GM23338 (cell line): Measurements from ENCODE around the gene SLAMF9. TPM values are rescaled to one million over a fixed set of nuclear protein-coding genes. Genes with fewer than 3 reads are reported as not detected.

ENCODE experiments used
- CREB1 ChIP-seq: fragments of 250-450 bp; sonication (Bioruptor Pico); IDR thresholded peaks from 2 replicates; pipeline ENCODE4 v1.5.0; 2020; ENCODE audit warnings: low read depth, mild to moderate bottlenecking, moderate library complexity
- EZH2phosphoT487 ChIP-seq: fragments of 200-600 bp; sonication (generic); IDR thresholded peaks from one replicate; pipeline ENCODE4 v1.8.1; 2018; ENCODE audit warnings: antibody characterized with exemption; ENCODE audit not compliant: unreplicated experiment
- JUNB ChIP-seq: IDR thresholded peaks from one replicate; pipeline ENCODE4 v1.6.1; 2016; ENCODE audit warnings: antibody characterized with exemption; ENCODE audit not compliant: unreplicated experiment
- NANOG ChIP-seq: IDR thresholded peaks from 2 replicates; pipeline ENCODE4 v1.6.1; 2016; ENCODE audit warnings: antibody characterized with exemption, borderline replicate concordance
- STAT1 ChIP-seq: IDR thresholded peaks from one replicate; pipeline ENCODE4 v1.6.1; 2016; ENCODE audit warnings: antibody characterized with exemption; ENCODE audit not compliant: unreplicated experiment
- polyA plus RNA-seq: library from polyadenylated mRNA; unstranded; fragments of >200 nt; fragmentation: Nextera tagmentation; extraction: Ambion mirVana; gene quantifications from 2 replicates; pipeline ENCODE4 v1.2.1, GENCODE V29; 2016
- total RNA-seq: library from RNA; depleted of rRNA; stranded (reverse); fragments of >200 nt; shearing (Covaris generic); gene quantifications from 2 replicates; pipeline ENCODE4 v1.2.3, GENCODE V29; 2014; rRNA removed
- TF ChIP-seq, protein P1 (sequence below): IDR thresholded peaks from 2 replicates; pipeline ENCODE4 v1.6.1; 2016; ENCODE audit warnings: antibody characterized with exemption
- TF ChIP-seq, protein P2 (sequence below): IDR thresholded peaks from one replicate; pipeline ENCODE4 v1.6.1; 2018; ENCODE audit warnings: antibody characterized with exemption; ENCODE audit not compliant: unreplicated experiment

Gene SLAMF9
- total and polyA plus RNA-seq, 2 experiments from 2014 or later = not detected

DNA sequence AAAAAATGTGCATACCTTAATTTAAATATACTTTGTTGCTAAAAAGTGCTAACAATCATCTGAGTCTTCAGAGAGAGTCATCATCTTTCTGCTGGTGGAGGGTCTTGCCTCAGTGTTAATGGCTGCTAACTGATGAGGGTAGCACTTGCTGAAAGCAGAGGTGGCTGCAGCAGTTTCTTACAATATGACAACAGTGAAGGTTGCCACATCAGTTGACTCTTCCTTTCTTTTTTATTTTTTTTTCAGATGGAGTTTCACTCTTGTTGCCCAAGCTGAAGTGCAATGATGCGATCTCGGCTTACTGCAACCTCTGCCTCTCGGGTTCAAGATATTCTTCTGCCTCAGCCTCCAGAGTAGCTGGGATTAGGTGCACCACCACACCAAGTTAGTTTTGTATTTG is 51.5 kb downstream of the SLAMF9 start (continued):
- TF ChIP-seq JUNB (no peak), NANOG (no peak), STAT1 (no peak), EZH2phosphoT487 (no peak), CREB1 (CRISPR knock-in tag) (no peak)
- TF ChIP-seq, protein P1, sequence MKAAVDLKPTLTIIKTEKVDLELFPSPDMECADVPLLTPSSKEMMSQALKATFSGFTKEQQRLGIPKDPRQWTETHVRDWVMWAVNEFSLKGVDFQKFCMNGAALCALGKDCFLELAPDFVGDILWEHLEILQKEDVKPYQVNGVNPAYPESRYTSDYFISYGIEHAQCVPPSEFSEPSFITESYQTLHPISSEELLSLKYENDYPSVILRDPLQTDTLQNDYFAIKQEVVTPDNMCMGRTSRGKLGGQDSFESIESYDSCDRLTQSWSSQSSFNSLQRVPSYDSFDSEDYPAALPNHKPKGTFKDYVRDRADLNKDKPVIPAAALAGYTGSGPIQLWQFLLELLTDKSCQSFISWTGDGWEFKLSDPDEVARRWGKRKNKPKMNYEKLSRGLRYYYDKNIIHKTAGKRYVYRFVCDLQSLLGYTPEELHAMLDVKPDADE = no peak
- TF ChIP-seq, protein P2, sequence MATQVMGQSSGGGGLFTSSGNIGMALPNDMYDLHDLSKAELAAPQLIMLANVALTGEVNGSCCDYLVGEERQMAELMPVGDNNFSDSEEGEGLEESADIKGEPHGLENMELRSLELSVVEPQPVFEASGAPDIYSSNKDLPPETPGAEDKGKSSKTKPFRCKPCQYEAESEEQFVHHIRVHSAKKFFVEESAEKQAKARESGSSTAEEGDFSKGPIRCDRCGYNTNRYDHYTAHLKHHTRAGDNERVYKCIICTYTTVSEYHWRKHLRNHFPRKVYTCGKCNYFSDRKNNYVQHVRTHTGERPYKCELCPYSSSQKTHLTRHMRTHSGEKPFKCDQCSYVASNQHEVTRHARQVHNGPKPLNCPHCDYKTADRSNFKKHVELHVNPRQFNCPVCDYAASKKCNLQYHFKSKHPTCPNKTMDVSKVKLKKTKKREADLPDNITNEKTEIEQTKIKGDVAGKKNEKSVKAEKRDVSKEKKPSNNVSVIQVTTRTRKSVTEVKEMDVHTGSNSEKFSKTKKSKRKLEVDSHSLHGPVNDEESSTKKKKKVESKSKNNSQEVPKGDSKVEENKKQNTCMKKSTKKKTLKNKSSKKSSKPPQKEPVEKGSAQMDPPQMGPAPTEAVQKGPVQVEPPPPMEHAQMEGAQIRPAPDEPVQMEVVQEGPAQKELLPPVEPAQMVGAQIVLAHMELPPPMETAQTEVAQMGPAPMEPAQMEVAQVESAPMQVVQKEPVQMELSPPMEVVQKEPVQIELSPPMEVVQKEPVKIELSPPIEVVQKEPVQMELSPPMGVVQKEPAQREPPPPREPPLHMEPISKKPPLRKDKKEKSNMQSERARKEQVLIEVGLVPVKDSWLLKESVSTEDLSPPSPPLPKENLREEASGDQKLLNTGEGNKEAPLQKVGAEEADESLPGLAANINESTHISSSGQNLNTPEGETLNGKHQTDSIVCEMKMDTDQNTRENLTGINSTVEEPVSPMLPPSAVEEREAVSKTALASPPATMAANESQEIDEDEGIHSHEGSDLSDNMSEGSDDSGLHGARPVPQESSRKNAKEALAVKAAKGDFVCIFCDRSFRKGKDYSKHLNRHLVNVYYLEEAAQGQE = no peak

Other genes starting within 250 kb of the SLAMF9 start
- not detected in 2 replicates for gene CRP, start 239.6 kb downstream of the SLAMF9 start, total RNA-seq
- not detected in 2 replicates for gene CRP, start 239.6 kb downstream of the SLAMF9 start, polyA plus RNA-seq
- 50.8 and 56.3 TPM in 2 replicates for gene DUSP23, start 173.3 kb downstream of the SLAMF9 start, total RNA-seq
- 95.3 and 97.6 TPM in 2 replicates for gene DUSP23, start 173.3 kb downstream of the SLAMF9 start, polyA plus RNA-seq
- gene FCRL6, start 151.9 kb downstream of the SLAMF9 start, total RNA-seq = not detected in 2 replicates
- not detected in 2 replicates for gene FCRL6, start 151.9 kb downstream of the SLAMF9 start, polyA plus RNA-seq
- gene SLAMF8, start 127.4 kb downstream of the SLAMF9 start, total RNA-seq = not detected in 2 replicates
- not detected in 2 replicates for gene SLAMF8, start 127.4 kb downstream of the SLAMF9 start, polyA plus RNA-seq
- not detected in 2 replicates for gene VSIG8, start 91.6 kb downstream of the SLAMF9 start, total RNA-seq
- gene VSIG8, start 91.6 kb downstream of the SLAMF9 start, polyA plus RNA-seq = not detected in 2 replicates
- not detected in 2 replicates for gene CFAP45, start 54.1 kb downstream of the SLAMF9 start, total RNA-seq
- gene CFAP45, start 54.1 kb downstream of the SLAMF9 start, polyA plus RNA-seq = 0.19 and 0.36 TPM in 2 replicates
- 55.4 and 60.1 TPM in 2 replicates for gene TAGLN2, start 28.7 kb downstream of the SLAMF9 start, total RNA-seq
- gene TAGLN2, start 28.7 kb downstream of the SLAMF9 start, polyA plus RNA-seq = 53.7 and 58.2 TPM in 2 replicates
- 23.5 and 27.6 TPM in 2 replicates for gene IGSF9, start 8.6 kb downstream of the SLAMF9 start, total RNA-seq
- gene IGSF9, start 8.6 kb downstream of the SLAMF9 start, polyA plus RNA-seq = 9.3 and 10.3 TPM in 2 replicates
- gene PIGM, start 77.8 kb upstream of the SLAMF9 start, total RNA-seq = 4.6 and 5.0 TPM in 2 replicates
- 5.0 TPM in 2 replicates for gene PIGM, start 77.8 kb upstream of the SLAMF9 start, polyA plus RNA-seq
- gene KCNJ10, start 115.9 kb upstream of the SLAMF9 start, total RNA-seq = 1.6 and 2.8 TPM in 2 replicates
- 1.2 and 1.4 TPM in 2 replicates for gene KCNJ10, start 115.9 kb upstream of the SLAMF9 start, polyA plus RNA-seq
- gene KCNJ9, start 127.3 kb upstream of the SLAMF9 start, total RNA-seq = 0.08 and 0.24 TPM in 2 replicates
- 0.26 and 0.34 TPM in 2 replicates for gene KCNJ9, start 127.3 kb upstream of the SLAMF9 start, polyA plus RNA-seq
- gene IGSF8, start 144.4 kb upstream of the SLAMF9 start, total RNA-seq = 111 and 120 TPM in 2 replicates
- 38.4 and 41.5 TPM in 2 replicates for gene IGSF8, start 144.4 kb upstream of the SLAMF9 start, polyA plus RNA-seq
- gene ATP1A2, start 161.5 kb upstream of the SLAMF9 start, total RNA-seq = 17.7 and 18.3 TPM in 2 replicates
- 4.9 and 5.2 TPM in 2 replicates for gene ATP1A2, start 161.5 kb upstream of the SLAMF9 start, polyA plus RNA-seq
- 0.23 and 0.63 TPM in 2 replicates for gene ATP1A4, start 197.4 kb upstream of the SLAMF9 start, total RNA-seq
- gene ATP1A4, start 197.4 kb upstream of the SLAMF9 start, polyA plus RNA-seq = 0.27 and 0.43 TPM in 2 replicates
- gene CASQ1, start 236.3 kb upstream of the SLAMF9 start, total RNA-seq = 1.2 and 2.8 TPM in 2 replicates
- 1.0 and 1.1 TPM in 2 replicates for gene CASQ1, start 236.3 kb upstream of the SLAMF9 start, polyA plus RNA-seq